SH-SY5Y (cell line): ENCODE measurements around the gene EFHC1.

Experiments
- GATA2 ChIP-seq: IDR thresholded peaks from 2 replicates; pipeline ENCODE4 v1.6.1; 2011; ENCODE audit warnings: mild to moderate bottlenecking, low read depth, low read length
- GATA3 ChIP-seq: IDR thresholded peaks from 2 replicates; pipeline ENCODE4 v1.6.1; 2011; ENCODE audit warnings: low read depth, mild to moderate bottlenecking, low read length, moderate library complexity

GRCh38 chr6:52417675-52418111 is 2.4 kb upstream of the EFHC1 start:
- TF ChIP-seq GATA2, result no peak
- no peak for TF ChIP-seq GATA3
